Measurements from ENCODE around the gene DMPK.

The DMPK gene

DNA sequence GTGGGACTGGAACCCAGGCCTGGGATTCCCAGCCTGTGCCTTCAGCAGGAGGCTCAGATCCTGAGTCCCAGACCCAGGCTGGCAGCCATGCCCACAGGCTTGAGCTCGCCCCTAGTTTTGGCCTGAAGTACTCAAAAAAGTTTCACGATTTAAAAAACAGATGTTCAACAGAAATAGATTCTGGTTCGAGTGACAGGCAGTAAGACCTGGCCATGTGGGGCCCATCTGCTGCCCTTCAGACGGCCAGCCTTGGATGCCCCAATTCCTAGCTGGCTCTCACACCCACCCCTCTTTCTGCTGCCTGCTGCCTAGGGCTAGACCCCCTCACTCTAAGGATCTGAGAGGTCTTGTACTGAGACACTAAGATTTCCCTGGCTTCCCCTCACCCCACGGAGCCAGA is 2.8 kb upstream of the DMPK start:
- DNase-seq (ENCODE audit: low read depth) = no peak

DNA sequence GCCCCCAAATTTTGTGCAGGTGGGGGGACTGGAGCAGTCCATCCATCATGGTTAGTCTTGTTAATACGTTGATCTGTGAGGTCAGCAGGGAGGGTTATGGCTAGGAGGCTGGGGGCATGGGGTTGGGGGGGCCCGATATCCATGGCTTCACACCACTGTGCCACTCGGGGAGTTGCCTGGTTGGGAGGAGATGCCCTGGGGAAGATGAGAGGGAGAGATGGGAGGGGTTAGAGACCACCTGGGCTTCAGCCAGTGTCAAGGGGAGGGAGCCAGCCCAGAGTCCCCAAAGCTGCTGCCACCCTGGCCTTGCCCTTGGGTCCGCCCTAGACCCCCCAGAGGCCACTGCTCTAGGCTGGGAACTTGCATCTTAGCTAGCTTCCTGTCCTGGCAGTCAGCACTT is 1.8 kb upstream of the DMPK start:
- DNase-seq (ENCODE audit: low read depth) = no peak

DNA sequence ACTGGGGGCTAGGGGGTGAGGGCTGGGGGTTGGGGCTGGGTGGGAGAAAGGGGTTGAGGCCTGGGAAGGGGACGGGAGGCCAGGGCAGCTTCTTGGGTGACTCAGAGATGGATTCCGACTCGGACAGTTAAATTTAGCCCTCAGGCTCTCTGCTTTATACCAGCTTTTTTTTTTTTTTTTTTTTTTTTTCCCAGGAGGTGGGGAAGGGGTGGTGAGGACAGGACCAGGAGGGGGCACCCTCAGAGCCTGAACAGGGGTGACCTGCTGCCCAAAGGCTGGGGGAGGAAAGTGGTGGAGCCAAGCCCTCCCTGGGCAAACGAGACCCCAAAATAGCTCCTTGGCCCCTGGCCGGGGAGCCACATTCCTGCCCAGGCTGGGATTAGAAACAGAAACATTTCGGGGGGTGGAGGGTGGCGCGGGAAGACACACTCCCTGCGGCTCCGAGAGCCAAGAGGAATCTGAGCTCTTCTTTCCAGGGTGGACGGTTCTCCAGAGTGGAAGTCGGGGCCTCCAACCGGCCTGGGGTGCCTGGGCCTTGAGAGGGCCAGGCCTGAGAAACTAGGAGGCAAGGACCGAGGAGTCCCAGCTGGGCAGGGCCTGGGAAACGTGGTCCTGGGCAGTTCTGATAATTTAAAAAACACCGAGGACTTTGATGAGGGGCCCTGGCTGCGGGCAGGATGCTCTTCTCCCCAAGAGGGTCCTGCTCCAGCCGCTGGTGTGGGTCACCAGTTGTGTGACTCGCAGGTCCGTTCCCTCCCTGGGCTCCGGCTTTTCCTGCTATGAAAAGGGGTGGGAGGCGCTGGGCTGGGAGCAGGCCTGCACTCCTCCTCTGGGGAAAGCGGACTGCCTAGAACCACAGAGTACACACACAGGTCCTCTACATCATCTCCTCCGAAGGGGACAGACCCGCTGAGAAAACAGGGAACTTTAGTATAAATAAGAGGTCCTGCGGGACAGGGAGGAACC is 813 bp upstream of the DMPK start:
- DNase-seq (ENCODE audit: low read depth) = no peak

DNA sequence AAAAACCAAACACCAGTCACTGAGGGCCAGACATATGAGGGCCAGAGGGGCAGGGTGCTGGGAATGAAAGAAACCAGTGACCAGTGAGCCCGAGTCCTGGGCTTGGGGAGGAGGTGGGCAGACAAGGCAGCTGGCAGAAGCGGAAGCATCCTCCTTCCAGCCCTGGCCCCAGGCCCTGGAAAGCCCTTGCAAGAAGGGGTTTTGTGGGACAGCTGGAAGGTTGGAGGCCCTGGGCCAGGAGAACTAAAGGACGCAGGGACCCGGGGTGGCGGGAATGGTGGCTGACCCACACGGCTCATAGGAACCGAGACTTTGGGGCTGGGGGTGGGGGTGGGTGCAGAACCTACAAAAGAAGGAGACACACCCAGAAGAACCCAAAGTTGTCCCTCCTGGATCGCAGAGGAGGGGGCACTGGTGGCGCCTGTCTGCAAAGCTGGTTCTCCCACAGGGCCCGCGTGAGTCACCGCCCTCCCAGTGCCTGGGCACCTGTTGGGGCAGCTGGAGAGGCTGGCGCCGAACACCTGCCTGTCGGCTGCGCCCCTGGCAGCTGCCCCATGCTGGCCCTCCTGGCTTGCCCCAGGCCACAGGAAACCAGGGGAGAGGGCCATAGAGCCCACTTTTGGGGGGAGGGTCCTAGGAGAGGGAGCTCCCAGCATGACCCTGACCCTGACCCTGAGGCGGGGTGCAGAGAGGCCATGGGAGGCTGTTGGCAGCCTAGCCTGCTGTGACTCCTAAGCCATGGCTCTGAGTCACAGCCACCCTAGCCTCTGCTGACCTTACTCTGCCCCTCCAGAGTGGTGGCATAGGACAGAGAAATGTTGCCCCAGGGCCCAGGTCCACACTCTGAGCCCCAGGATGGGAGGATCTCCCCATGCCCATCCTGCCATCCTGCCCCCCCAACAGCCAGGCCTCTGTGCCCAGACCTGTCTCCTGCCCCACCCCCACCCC is 802 bp downstream of the DMPK start:
- DNase-seq (ENCODE audit: low read depth) = no peak

DNA sequence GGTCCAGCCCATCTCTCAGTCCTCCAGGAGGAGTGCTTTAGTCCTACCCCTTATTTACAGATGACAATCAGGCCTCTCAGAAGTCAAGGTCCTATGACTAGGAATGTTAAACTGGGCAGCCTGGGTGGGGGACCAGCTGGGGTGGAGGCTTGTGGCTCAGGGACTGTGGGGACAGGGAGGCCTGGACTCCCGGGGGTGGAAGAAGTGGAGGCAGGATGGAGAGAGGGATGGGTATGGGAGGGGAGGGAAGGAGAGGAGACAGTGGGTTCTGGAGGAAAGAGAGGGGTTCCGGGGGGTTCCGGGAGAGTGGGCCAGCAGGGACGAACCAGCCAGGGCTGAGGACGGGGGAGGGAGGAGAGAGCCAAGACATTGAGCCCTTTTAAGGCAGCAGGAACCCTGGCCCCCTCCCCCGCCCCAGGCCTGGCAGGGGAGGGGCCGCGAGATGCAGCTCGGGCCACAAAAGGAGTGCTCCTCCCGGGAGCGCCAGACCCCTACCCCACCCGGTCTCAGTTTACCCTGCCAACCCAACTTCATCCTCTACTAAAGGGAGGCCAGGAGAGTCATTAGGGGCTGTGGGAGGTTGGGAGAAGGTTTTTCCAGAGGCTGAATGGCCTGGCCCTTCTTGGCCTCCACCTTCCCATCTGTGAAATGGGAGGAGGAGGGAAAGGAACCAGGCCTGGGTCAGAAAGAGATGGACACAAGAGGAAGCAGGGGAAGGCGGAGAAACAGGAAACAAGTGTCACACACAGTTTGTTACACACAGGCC is 1.7 kb downstream of the DMPK start:
- DNase-seq (ENCODE audit: low read depth) = no peak

DNA sequence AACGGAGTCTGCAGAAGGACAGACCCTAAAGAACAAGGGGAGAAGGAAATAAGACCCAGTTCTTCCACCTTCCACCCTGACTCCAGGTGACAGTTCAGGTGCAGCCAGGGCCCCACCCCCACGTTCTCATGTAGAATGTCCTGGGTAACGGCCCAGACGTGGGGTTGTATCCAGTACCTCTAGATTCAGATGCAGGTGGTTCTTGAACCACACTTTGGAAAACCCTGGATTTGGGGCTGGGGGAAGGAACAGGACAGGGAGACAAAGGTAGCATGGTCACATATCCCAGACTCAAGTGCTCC is 2.2 kb downstream of the DMPK start:
- DNase-seq (ENCODE audit: low read depth) = no peak

DNA sequence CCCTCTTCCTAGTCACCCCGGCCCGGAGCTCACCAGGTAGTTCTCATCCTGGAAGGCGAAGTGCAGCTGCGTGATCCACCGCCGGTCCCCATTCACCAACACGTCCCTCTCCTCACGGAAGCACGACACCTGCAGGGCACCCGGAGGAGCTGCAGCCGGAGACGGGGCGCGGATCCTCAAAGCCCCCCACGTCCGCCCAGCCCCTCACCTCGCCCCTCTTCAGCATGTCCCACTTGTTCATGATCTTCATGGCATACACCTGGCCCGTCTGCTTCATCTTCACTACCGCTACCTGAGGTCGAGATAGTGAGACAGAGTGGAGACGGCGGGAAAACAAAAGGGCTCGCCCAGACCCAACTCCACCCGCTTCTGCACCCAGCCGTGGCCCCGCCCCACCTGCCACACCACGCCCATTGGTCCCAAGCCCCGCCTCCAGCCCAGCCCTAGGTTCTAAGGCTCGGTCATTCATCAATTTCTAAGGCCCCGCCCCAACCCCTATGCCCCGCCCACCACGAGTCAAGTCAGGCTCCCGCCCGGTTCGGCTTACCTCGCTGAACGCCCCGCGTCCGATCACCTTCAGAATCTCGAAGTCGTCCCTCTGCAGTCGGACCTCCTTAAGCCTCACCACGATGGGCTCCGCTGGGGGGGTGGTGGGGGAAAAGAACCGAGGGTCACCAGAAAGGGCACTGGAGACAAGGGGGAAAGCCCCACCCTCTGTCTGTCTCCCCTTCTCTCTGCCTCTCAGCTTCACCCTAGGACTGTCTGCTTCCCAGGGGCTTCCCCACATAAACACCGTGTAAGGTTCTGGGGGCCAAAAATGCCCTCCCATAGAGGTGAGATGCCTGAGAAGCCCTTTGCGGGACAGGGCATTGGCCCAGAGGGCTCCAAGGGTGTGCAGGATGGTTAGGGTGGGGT is 2.8 kb downstream of the DMPK start:
- peak; percentile 65 for DNase-seq (ENCODE audit: low read depth)

DNA sequence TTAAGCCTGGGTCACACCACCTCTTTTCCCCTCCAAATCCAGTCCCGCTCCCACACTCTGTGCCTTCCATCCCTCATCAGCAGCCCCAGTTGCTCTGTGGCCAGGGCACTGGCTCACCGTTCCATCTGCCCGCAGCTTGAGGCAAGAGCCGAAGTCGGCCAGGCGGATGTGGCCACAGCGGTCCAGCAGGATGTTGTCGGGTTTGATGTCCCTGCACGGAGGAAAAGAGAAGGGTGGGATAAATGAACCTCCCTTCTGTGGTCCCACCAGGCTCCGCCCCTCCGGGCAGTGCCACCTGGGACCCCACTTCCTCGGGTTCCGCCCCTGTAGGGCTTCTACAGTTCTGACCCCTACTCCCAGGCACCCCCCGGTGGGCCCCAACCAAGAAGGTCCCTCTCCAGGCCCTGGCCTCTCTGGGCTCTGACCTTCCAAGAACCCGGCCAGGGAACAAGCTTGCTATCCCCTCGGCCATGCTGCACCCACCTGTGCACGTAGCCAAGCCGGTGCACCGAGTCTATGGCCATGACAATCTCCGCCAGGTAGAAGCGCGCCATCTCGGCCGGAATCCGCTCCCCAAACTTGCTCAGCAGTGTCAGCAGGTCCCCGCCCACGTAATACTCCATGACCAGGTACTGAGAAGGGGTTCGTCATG is 4.2 kb downstream of the DMPK start:
- no peak for DNase-seq (ENCODE audit: low read depth)

DNA sequence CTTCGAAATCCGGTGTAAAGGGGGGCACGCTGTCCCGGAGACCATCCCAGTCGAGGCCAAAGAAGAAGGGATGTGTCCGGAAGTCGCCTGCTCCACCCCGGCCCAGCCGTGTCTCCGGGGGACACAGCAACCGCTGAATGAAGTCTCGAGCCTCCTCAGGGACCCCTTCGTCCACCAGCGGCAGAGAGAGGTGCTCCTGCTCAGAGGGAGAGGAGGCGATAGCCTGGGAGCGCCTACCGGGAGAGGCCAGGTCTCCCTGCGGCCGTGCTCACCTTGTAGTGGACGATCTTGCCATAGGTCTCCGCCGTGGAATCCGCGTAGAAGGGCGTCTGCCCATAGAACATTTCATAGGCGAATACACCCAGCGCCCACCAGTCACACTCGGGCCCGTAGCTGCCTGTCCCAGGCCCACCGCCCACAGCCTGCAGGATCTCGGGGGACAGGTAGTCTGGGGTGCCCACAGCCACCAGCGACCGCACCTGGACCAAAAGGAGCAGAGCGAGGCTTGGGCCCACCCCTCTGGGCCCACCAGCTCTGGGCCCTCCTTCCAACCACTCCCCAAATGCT is 4.8 kb downstream of the DMPK start:
- DNase-seq (ENCODE audit: low read depth) = no peak

DNA sequence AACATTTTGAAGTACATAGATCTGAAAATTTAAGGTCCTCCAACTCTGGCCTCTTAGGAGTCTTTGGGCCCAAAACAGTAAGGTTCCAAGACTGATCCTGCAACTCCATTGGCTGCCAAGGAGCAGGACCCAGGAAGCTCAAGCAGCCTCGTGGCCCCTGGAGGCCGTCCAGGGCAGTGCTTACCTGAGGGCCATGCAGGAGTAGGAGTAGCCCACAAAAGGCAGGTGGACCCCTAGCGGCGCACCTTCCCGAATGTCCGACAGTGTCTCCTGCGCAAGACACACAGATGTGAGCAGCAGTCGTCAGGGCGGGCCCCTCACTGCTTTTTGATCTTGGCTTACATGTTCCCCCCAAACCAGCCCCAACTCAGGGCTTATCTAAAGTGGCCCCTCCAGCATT is 7.5 kb downstream of the DMPK start:
- no peak for DNase-seq (ENCODE audit: low read depth)

DNA sequence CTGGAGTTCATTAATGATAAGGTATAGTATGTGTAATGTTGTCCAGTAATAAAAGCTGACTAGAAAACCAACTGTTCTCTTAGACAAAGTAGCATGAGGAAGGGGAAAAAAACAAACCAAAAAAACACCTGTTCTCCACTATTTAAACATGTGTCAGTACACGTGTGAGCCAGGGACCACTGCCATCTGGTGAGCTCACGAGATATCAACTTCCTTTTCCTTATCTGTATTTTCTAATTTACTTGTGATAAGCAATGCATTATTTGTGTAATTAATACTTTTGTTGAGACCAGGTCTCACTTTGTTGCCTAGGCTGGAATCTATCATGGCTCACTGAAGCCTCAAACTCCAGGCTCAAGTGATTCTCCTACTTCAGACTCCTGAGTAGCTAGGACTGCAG is 8.9 kb downstream of the DMPK start:
- no peak for DNase-seq (ENCODE audit: low read depth)

DNA sequence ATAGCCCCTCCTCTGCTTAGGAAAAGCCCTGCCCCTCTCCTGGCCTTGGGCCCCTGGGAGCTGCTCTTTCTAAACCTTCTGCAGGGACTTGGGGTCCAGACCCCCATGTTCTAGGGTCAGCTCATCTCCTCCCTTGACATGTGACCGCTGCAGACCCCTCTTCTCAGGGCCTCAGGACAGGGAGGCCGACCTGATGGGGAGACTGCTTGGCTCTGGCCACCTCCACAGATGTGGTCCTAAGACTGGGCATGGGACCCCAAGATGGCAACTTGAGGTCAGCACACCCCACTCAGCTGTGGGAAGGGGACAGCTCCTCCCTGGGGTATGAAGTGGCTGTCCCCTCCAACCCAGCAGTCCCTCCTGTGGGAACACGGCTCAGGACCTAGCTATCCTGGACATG is 9.4 kb downstream of the DMPK start:
- DNase-seq (ENCODE audit: low read depth) = no peak

DNA sequence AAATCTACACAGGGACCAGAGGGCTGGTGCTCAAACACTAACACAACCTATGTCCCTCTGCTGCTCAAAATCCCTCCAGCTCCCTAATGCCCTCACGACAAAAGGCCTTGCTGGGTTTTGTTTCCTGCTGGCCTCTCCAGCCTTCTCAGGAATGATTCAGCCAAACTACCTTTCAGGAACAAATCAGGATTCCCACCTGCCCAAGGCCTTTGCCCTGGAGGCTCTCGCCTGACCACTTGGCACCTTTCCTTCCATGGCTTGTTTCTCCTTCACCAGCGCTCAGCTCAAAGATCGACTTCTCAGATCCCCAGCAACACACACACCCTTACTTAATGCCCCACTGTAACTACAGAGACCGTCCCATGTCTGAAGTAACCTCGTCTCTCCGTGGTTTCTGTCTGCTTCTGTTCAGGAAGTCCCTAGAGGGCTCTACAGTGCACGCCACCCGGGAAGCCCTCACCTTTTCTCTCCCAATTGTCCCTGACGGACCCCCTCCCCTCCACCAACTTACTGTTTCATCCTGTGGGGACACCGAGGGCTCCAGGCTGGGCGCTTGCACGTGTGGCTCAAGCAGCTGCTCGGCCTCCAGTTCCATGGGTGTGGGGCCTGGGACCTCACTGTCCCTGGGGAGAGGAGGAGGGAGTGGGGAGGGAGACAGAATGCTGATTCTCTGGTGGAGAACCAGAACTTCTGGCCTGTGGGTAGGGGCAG is 10.0 kb downstream of the DMPK start:
- DNase-seq (ENCODE audit: low read depth) = no peak

DNA sequence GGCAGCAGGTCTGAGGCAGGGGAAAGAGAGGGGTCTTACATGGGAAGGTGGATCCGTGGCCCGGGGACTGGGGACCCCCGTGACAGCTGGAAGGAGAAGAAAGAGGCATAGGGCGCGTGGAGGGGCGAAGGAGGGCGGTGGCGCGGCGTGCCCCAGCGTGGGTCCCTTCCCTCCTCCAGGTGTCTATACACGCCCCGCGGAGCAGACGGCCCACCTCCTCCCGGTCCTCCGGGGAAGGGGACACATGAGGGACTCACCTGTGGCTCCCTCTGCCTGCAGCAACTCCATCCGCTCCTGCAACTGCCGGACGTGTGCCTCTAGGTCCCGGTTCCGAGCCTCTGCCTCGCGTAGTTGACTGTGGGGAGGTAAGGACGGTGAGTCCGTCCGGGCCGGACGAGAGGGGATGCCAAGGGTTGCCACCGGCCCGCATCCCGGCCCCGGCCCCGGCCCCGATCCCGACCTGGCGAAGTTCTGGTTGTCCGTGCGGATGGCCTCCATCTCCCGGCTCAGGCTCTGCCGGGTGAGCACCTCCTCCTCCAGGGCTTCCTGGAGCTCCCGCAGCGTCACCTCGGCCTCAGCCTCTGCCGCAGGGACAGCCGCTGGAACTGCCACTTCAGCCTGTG is 10.9 kb downstream of the DMPK start:
- no peak for DNase-seq (ENCODE audit: low read depth)

DNA sequence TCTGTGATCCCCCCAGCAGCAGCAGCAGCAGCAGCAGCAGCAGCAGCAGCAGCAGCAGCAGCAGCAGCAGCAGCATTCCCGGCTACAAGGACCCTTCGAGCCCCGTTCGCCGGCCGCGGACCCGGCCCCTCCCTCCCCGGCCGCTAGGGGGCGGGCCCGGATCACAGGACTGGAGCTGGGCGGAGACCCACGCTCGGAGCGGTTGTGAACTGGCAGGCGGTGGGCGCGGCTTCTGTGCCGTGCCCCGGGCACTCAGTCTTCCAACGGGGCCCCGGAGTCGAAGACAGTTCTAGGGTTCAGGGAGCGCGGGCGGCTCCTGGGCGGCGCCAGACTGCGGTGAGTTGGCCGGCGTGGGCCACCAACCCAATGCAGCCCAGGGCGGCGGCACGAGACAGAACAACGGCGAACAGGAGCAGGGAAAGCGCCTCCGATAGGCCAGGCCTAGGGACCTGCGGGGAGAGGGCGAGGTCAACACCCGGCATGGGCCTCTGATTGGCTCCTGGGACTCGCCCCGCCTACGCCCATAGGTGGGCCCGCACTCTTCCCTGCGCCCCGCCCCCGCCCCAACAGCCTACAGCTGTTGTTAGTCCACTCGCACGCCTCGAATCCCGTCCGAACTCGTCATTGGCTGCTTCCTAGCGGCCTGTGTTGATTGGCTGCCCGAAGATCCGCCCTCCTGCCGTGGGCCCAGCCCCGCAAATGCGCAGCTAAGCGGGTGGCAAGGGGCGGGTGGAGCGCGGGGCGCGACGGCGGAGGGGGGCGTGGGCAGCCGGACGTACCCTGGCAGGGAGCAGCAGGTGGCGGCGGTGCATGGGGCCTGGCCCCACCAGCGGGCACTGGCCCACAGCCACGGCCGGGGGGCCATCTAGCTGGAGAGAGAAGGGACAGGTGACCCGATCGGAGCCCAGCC is 11.8 kb downstream of the DMPK start:
- peak; percentile 91 for DNase-seq (ENCODE audit: low read depth)

DNA sequence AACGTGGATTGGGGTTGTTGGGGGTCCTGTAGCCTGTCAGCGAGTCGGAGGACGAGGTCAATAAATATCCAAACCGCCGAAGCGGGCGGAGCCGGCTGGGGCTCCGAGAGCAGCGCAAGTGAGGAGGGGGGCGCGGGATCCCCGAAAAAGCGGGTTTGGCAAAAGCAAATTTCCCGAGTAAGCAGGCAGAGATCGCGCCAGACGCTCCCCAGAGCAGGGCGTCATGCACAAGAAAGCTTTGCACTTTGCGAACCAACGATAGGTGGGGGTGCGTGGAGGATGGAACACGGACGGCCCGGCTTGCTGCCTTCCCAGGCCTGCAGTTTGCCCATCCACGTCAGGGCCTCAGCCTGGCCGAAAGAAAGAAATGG is 12.5 kb downstream of the DMPK start:
- peak; percentile 44 for DNase-seq (ENCODE audit: low read depth)

DNA sequence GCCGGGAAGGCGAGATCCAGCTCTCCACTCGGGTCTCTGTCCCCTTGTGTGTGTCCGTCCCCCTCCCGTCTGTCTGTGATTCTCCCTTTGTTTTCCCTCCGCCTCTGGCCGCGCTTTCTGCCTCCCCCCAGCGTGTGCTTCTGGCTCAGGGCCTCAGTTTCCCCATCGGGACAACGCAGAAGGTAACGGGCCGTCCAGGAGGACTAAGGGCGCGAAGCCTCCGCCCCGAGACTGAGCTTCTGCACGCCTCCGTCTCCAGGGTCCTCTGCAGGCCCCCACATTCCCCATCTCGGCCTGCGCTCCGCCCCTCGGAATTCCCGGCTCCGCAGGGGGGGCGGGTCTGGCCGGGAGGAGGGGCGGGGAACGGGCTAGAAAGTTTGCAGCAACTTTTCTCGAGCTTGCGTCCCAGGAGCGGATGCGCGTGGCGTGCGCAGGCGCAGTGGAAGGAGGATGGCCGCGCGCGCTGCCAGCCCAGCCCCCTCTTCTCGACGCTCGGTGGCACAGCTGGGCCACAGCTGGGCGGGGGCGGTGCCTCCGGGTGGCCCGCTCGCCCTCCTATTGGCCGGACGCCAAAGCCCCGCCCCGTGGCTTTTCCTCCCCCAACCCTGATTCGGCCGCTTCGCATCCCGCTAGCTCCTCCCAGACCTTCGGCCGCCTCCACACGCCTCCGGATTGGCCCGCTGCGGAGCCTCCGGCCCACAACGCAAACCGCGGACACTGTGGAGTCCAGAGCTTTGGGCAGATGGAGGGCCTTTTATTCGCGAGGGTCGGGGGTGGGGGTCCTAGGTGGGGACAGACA is 13.1 kb downstream of the DMPK start, which contains the start of gene SIX5:
SIX5 (minus strand) TSS at position 269 of the 799 bp plus-strand sequence. CDS start 408 bp downstream, outside the sequence.
- peak; percentile 86 for DNase-seq (ENCODE audit: low read depth)
